Measurements from ENCODE around the gene CNGA4. TPM values are rescaled to one million over a fixed set of nuclear protein-coding genes. Genes with fewer than 3 reads are reported as not detected.

CNGA4 gene
- total and polyA plus RNA-seq, 2 donors (not counting 1 experiment from before 2014, with no cell fraction given), result 0.79 to 1.9 TPM

DNA sequence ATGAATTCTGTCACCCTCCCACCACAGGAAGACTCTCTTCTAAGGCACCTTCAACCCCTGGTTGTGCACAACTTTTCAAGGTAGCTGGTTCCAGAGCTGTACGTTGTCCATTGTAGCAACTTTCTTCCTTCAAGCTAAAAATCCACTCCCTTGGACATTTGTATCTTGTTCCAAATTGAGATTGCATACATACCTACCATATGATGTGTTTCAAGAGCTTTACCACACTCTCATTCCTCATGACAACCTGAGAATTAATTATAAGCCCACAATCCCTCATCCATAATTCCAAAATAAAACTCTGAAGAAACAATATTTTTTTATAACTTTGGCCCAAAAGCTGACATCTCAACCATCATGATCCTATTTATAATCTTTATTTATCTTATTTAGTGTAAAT is 36.8 kb upstream of the CNGA4 start:
- Mint-ChIP-seq H3K4me3 (no peak overlapping the region), H3K9me3 (ENCODE audit: insufficient read depth) (no peaks in the 10 kb centered on the region), H3K4me1 (peaks cover 9% of the 10 kb centered on the region), H3K27me3 (no peaks in the 10 kb centered on the region), H3K27ac (no peak overlapping the region)
- DNase-seq (no peak), ATAC-seq (ENCODE audit: low read depth) (no peak)
- H3K4me2 ChIP-seq (replicated peaks; ENCODE audit: low read depth, low read length, poor library complexity, severe bottlenecking), result no peak overlapping the region
- intact Hi-C loops (cut with micrococcal nuclease), result no loop called here
- H3K4me3 ChIP-seq (ENCODE audit: control extremely low read depth in 1 of 5, extremely low read depth in 1 of 5, insufficient read depth in 1 of 5, low read depth in 2 of 5, low read length in 4 of 5), result no peak overlapping the region
- H3K9ac ChIP-seq (ENCODE audit: low read length), result no peak overlapping the region
- no peaks in the 10 kb centered on the region for H3K36me3 ChIP-seq (replicated peaks in 1 of 2; ENCODE audit: control extremely low read depth in 1 of 2, control insufficient read depth in 1 of 2, extremely low read depth in 1 of 2, insufficient read depth in 2 of 2, low read length in 1 of 2)
- H3K27me3 ChIP-seq (replicated peaks in 1 of 4; ENCODE audit: control extremely low read depth in 1 of 4, control insufficient read depth in 3 of 4, insufficient read depth in 4 of 4, low read length in 3 of 4), result no peaks in the 10 kb centered on the region
- no peaks in the 10 kb centered on the region for H4K20me1 ChIP-seq (ENCODE audit: control insufficient read depth, insufficient read depth, low read length, poor library complexity, severe bottlenecking)
- TF ChIP-seq, protein P1, sequence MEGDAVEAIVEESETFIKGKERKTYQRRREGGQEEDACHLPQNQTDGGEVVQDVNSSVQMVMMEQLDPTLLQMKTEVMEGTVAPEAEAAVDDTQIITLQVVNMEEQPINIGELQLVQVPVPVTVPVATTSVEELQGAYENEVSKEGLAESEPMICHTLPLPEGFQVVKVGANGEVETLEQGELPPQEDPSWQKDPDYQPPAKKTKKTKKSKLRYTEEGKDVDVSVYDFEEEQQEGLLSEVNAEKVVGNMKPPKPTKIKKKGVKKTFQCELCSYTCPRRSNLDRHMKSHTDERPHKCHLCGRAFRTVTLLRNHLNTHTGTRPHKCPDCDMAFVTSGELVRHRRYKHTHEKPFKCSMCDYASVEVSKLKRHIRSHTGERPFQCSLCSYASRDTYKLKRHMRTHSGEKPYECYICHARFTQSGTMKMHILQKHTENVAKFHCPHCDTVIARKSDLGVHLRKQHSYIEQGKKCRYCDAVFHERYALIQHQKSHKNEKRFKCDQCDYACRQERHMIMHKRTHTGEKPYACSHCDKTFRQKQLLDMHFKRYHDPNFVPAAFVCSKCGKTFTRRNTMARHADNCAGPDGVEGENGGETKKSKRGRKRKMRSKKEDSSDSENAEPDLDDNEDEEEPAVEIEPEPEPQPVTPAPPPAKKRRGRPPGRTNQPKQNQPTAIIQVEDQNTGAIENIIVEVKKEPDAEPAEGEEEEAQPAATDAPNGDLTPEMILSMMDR (IDR thresholded peaks at IDR 0.05), result no peak
- TF ChIP-seq EZH2 (IDR thresholded peaks at IDR 0.05; ENCODE audit: borderline replicate concordance, insufficient read depth, low read depth, low read length, poor library complexity, severe bottlenecking), result no peak
- 100% methylated on average over 1 of the region's 1 CpG for WGBS (ENCODE audit: insufficient coverage)
- CTCF ChIA-PET, result no interaction called here
- no peaks in the 10 kb centered on the region for H3K9me3 ChIP-seq (ENCODE audit: control extremely low read depth in 1 of 3, control insufficient read depth in 2 of 3, insufficient read depth in 1 of 3, low read length in 2 of 3)
- H3K27ac ChIP-seq (ENCODE audit: low read length in 2 of 2), result no peak overlapping the region
- peaks cover 0 to 3% of the 10 kb centered on the region in 2 donors for H3K4me1 ChIP-seq (ENCODE audit: control insufficient read depth in 2 of 2, insufficient read depth in 2 of 2, low read length in 2 of 2)
- no peaks in the 10 kb centered on the region for H3K79me2 ChIP-seq (ENCODE audit: control insufficient read depth, insufficient read depth, low read length)
- POLR2A ChIA-PET, result no interaction called here
- H2AFZ ChIP-seq (ENCODE audit: insufficient read depth, low read depth, low read length, poor library complexity, severe bottlenecking), result no peak overlapping the region

DNA sequence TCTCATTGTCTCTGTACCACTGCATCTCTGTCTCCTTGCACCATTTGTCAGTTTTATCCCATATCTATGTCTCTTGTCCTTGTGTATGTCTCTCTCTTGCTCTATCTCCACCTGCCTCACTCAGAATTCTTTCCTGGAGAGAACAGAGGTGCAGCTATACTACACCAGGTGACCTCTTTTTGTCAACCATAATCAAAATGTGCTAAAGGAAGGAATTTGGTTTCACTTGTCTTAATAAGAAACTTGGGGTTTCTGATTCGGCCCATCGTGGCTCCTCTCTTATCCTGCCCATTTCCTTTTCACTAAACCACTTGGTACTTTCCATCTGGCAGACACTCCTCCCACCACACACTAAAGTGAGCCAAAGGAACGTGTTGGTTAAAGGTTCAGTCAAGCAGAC is 35.6 kb upstream of the CNGA4 start:
- H3K79me2 ChIP-seq (ENCODE audit: control insufficient read depth, insufficient read depth, low read length), result no peaks in the 10 kb centered on the region
- H3K27ac Mint-ChIP-seq, result no peak overlapping the region
- no peak overlapping the region for H2AFZ ChIP-seq (ENCODE audit: insufficient read depth, low read depth, low read length, poor library complexity, severe bottlenecking)
- H3K9ac ChIP-seq (ENCODE audit: low read length), result no peak overlapping the region
- H3K9me3 Mint-ChIP-seq (ENCODE audit: insufficient read depth), result no peaks in the 10 kb centered on the region
- peaks cover 9% of the 10 kb centered on the region for H3K4me1 Mint-ChIP-seq
- no peaks in the 10 kb centered on the region for H3K27me3 ChIP-seq (replicated peaks in 1 of 4; ENCODE audit: control extremely low read depth in 1 of 4, control insufficient read depth in 3 of 4, insufficient read depth in 4 of 4, low read length in 3 of 4)
- ATAC-seq (ENCODE audit: low read depth), result no peak
- peaks cover 0 to 4% of the 10 kb centered on the region in 2 experiments for H3K36me3 ChIP-seq (replicated peaks in 1 of 2; ENCODE audit: control extremely low read depth in 1 of 2, control insufficient read depth in 1 of 2, extremely low read depth in 1 of 2, insufficient read depth in 2 of 2, low read length in 1 of 2)
- H3K27me3 Mint-ChIP-seq, result no peaks in the 10 kb centered on the region
- ChIA-PET CTCF (no interaction called here), POLR2A (no interaction called here)
- no CpG with 5 or more reads among the region's 3 CpGs for WGBS (ENCODE audit: insufficient coverage)
- H3K4me2 ChIP-seq (replicated peaks; ENCODE audit: low read depth, low read length, poor library complexity, severe bottlenecking), result no peak overlapping the region
- no peaks in the 10 kb centered on the region for H4K20me1 ChIP-seq (ENCODE audit: control insufficient read depth, insufficient read depth, low read length, poor library complexity, severe bottlenecking)
- no peak for DNase-seq
- TF ChIP-seq, protein P1 (IDR thresholded peaks at IDR 0.05), result no peak
- TF ChIP-seq EZH2 (IDR thresholded peaks at IDR 0.05; ENCODE audit: borderline replicate concordance, insufficient read depth, low read depth, low read length, poor library complexity, severe bottlenecking), result no peak
- H3K4me1 ChIP-seq (ENCODE audit: control insufficient read depth in 2 of 2, insufficient read depth in 2 of 2, low read length in 2 of 2), result peaks cover 0 to 3% of the 10 kb centered on the region in 2 donors
- H3K4me3 Mint-ChIP-seq, result no peak overlapping the region
- no peak overlapping the region for H3K4me3 ChIP-seq (ENCODE audit: control extremely low read depth in 1 of 5, extremely low read depth in 1 of 5, insufficient read depth in 1 of 5, low read depth in 2 of 5, low read length in 4 of 5)
- H3K9me3 ChIP-seq (ENCODE audit: control extremely low read depth in 1 of 3, control insufficient read depth in 2 of 3, insufficient read depth in 1 of 3, low read length in 2 of 3), result no peaks in the 10 kb centered on the region
- H3K27ac ChIP-seq (ENCODE audit: low read length in 2 of 2), result no peak overlapping the region
- intact Hi-C loops (cut with micrococcal nuclease), result no loop called here

Data from B cell (primary cell).